Lower leg skin (tissue), 3 donors: ENCODE results near the gene CCL16.

Source experiments
- POLR2A ChIP-seq, 2 donors: fragments of 450-650 bp; IDR thresholded peaks; one replicate each; pipeline ENCODE4 v1.6.1; 2016 to 2017; ENCODE audit warnings: antibody characterized with exemption in 2 of 2, mild to moderate bottlenecking in 1 of 2, moderate library complexity in 1 of 2
- TF ChIP-seq, protein P1 (sequence below), 3 donors: fragments of 450-650 bp; IDR thresholded peaks; one replicate each; pipeline ENCODE4 v1.5.1; 2016; ENCODE audit warnings: antibody characterized with exemption in 3 of 3, mild to moderate bottlenecking in 3 of 3, moderate library complexity in 2 of 3

- TF ChIP-seq, protein P1, sequence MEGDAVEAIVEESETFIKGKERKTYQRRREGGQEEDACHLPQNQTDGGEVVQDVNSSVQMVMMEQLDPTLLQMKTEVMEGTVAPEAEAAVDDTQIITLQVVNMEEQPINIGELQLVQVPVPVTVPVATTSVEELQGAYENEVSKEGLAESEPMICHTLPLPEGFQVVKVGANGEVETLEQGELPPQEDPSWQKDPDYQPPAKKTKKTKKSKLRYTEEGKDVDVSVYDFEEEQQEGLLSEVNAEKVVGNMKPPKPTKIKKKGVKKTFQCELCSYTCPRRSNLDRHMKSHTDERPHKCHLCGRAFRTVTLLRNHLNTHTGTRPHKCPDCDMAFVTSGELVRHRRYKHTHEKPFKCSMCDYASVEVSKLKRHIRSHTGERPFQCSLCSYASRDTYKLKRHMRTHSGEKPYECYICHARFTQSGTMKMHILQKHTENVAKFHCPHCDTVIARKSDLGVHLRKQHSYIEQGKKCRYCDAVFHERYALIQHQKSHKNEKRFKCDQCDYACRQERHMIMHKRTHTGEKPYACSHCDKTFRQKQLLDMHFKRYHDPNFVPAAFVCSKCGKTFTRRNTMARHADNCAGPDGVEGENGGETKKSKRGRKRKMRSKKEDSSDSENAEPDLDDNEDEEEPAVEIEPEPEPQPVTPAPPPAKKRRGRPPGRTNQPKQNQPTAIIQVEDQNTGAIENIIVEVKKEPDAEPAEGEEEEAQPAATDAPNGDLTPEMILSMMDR (IDR thresholded peaks at IDR 0.05): no peak
- TF ChIP-seq POLR2A (IDR thresholded peaks at IDR 0.05): no peak
Measured at GRCh38 chr17:35998018-35998545, 16.8 kb upstream of the CCL16 start.
